K562 (cell line): Measurements from ENCODE around the gene USP32. TPM values are rescaled to one million over a fixed set of nuclear protein-coding genes. Genes with fewer than 3 reads are reported as not detected.

Experiments used
- ATF1 ChIP-seq, 2 experiments: fragments of 450-650 bp in 1 of 2; IDR thresholded peaks; 2 replicates each; pipeline ENCODE4 v1.6.1; 2016; ENCODE audit warnings: missing compliant biosample characterization in 1 of 2, missing genetic modification characterization in 1 of 2
- BRD9 ChIP-seq: fragments of 450-650 bp; IDR thresholded peaks from 2 replicates; pipeline ENCODE4 v1.6.1; 2018; ENCODE audit warnings: low read depth; ENCODE audit not compliant: partially characterized antibody
- CCNT2 ChIP-seq: IDR thresholded peaks from 2 replicates; pipeline ENCODE4 v1.6.1; 2011; ENCODE audit warnings: borderline replicate concordance, low read depth, mild to moderate bottlenecking, moderate library complexity, mixed read lengths, low read length; ENCODE audit not compliant: insufficient read length; ENCODE audit errors: extremely low read depth
- MEIS2 ChIP-seq: fragments of 450-650 bp; IDR thresholded peaks from 2 replicates; pipeline ENCODE4 v1.6.1; 2014; ENCODE audit warnings: mild to moderate bottlenecking; ENCODE audit not compliant: partially characterized antibody
- NELFE ChIP-seq: IDR thresholded peaks from 2 replicates; pipeline ENCODE4 v1.6.1; 2011; ENCODE audit warnings: mild to moderate bottlenecking; ENCODE audit not compliant: insufficient read depth, insufficient read length
- NFE2 ChIP-seq: IDR thresholded peaks from 2 replicates; pipeline ENCODE4 v1.6.1; 2014; ENCODE audit warnings: antibody characterized with exemption, low read depth
- TAF15 ChIP-seq: fragments of 200-400 bp; formaldehyde crosslinking; IDR thresholded peaks from 2 replicates; pipeline ENCODE4 v1.6.1; 2017; ENCODE audit warnings: mild to moderate bottlenecking, low read depth, low read length, moderate library complexity
- TAF7 ChIP-seq: fragments of 450-650 bp; IDR thresholded peaks from 2 replicates; pipeline ENCODE4 v1.6.1; 2016; ENCODE audit warnings: missing genetic modification characterization, missing compliant biosample characterization
- TBL1XR1 ChIP-seq, 2 experiments: IDR thresholded peaks; 2 replicates each; pipeline ENCODE4 v1.6.1; 2012; ENCODE audit warnings: improper control_type of control experiment in 2 of 2, low read length in 2 of 2, mild to moderate bottlenecking in 1 of 2
- ZNF12 ChIP-seq: sonication (generic); formaldehyde crosslinking; IDR thresholded peaks from 2 replicates; pipeline ENCODE4 v1.4.0; 2020; ENCODE audit warnings: mild to moderate bottlenecking, missing genetic modification reagents
- ZNF347 ChIP-seq: fragments of 450-650 bp; formaldehyde crosslinking; IDR thresholded peaks from 2 replicates; pipeline ENCODE4 v1.4.0; 2020; ENCODE audit warnings: low read depth, mild to moderate bottlenecking, moderate library complexity
- polyA plus RNA-seq, 8 experiments: library from polyadenylated mRNA; depleted of rRNA in 4 of 8; stranded (reverse) in 5 of 8; unstranded in 3 of 8; fragments of >200 nt; fragmentation: Nextera tagmentation in 2 of 8; fragmentation: Illumina TruSeq in 1 of 8; extraction: Ambion mirVana in 2 of 8; extraction: Trizol in 1 of 8; gene quantifications; 2 replicates each; pipeline versions ENCODE4 v1.2.1 to v1.2.3, GENCODE V29; 2011 to 2014; ENCODE audit warnings: inconsistent platforms in 1 of 8, missing spikeins in 1 of 8
- total RNA-seq, 7 experiments: library from RNA; depleted of rRNA in 6 of 7; stranded (reverse); fragments of >200 nt in 6 of 7; fragmentation: Illumina TruSeq in 2 of 7; extraction: Trizol in 2 of 7; gene quantifications; 2 replicates each; pipeline versions ENCODE4 v1.2.1 to v1.2.3, GENCODE V29; 2011 to 2021; ENCODE audit warnings: low replicate concordance in 1 of 7
- TF ChIP-seq, protein P1 (sequence below): sonication (generic); formaldehyde crosslinking; IDR thresholded peaks from 2 replicates; pipeline ENCODE4 v1.8.0; 2022; ENCODE audit warnings: mild to moderate bottlenecking, missing genetic modification reagents
- TF ChIP-seq, protein P2 (sequence below): fragments of 450-650 bp; formaldehyde crosslinking; IDR thresholded peaks from 2 replicates; pipeline ENCODE4 v1.4.0; 2022; ENCODE audit warnings: missing genetic modification characterization
- TF ChIP-seq, protein P3 (sequence below): sonication (generic); formaldehyde crosslinking; IDR thresholded peaks from 2 replicates; pipeline ENCODE4 v1.5.0; 2020; ENCODE audit warnings: missing genetic modification reagents
- TF ChIP-seq, protein P4 (sequence below): fragments of 450-650 bp; IDR thresholded peaks from 2 replicates; pipeline ENCODE4 v1.6.1; 2017; ENCODE audit warnings: antibody characterized with exemption, mild to moderate bottlenecking
- TF ChIP-seq, protein P5 (sequence below): fragments of 250-450 bp; sonication (Bioruptor Pico); IDR thresholded peaks from 2 replicates; pipeline ENCODE4 v1.5.0; 2020; ENCODE audit warnings: mild to moderate bottlenecking

Gene USP32
- total and polyA plus RNA-seq, 9 of the 15 experiments (the other 6 are each of a cell fraction or from before 2014, with no cell fraction given), result 18.0 to 69.3 (median 47.1) TPM

DNA sequence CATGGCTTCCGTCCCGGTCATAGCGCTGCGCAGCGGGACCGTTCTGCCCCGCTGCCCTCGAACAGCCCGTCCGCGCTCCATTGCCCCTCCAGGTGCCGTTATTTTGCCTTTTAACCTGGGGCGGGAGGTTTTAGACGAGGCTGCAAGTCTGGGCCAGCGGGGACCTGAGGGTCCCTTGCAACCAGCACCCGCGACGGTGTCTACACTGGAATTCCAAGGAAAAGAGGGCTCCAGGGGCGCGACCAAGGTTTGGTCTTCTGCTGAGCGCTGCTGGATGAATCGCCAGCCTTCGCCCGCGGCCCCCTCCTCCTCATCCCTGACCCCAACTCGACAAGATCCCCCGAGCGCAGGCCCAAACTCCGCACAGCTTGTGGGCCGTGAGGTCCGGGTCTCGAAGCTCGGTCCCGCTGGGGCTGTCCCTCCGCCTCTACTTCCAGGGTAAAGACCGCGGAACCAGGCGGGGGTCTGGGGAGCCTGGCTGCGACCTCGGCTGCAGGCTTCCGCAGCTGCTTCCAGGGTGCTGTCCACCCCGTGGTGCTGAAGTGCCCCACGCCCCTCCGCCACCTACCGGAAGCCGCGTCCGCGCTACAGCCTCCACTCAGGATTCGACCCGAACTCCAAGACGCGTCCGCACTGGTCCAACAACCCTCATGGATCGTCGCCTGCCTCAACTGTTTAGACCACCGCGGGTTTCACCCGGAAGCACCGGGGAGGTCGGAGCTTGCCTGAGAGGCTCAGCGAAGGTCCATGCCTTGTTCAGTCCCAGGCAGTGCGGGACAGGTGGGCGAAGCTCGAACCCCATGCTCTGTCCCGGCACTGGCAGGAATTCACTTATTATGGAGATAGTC is 252.3 kb downstream of the USP32 start (continued):
- no peak for TF ChIP-seq ZNF347 (CRISPR knock-in tag)
- TF ChIP-seq, protein P1, sequence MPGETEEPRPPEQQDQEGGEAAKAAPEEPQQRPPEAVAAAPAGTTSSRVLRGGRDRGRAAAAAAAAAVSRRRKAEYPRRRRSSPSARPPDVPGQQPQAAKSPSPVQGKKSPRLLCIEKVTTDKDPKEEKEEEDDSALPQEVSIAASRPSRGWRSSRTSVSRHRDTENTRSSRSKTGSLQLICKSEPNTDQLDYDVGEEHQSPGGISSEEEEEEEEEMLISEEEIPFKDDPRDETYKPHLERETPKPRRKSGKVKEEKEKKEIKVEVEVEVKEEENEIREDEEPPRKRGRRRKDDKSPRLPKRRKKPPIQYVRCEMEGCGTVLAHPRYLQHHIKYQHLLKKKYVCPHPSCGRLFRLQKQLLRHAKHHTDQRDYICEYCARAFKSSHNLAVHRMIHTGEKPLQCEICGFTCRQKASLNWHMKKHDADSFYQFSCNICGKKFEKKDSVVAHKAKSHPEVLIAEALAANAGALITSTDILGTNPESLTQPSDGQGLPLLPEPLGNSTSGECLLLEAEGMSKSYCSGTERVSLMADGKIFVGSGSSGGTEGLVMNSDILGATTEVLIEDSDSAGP, result no peak
- TF ChIP-seq NELFE, result no peak
- TF ChIP-seq ATF1 (CRISPR knock-in tag; IDR thresholded peaks at IDR 0.05), result peak; percentile 41; the same call in 1 of the 2 replicates
- TF ChIP-seq ATF1 (tag; IDR thresholded peaks at IDR 0.05), result peak; percentile 22; the same call in 1 of the 2 replicates
- TF ChIP-seq MEIS2, result no peak
- TF ChIP-seq TBL1XR1 (IDR thresholded peaks at IDR 0.05; ENCODE audit: low read length in 2 of 2), result no peak
- no peak for TF ChIP-seq TAF15
- TF ChIP-seq ZNF12 (CRISPR knock-in tag), result no peak; the same call in 1 of the 2 replicates
- TF ChIP-seq, protein P2, sequence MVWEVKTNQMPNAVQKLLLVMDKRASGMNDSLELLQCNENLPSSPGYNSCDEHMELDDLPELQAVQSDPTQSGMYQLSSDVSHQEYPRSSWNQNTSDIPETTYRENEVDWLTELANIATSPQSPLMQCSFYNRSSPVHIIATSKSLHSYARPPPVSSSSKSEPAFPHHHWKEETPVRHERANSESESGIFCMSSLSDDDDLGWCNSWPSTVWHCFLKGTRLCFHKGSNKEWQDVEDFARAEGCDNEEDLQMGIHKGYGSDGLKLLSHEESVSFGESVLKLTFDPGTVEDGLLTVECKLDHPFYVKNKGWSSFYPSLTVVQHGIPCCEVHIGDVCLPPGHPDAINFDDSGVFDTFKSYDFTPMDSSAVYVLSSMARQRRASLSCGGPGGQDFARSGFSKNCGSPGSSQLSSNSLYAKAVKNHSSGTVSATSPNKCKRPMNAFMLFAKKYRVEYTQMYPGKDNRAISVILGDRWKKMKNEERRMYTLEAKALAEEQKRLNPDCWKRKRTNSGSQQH, result peak; percentile 51; the same call in 1 of the 2 replicates
- no peak for TF ChIP-seq BRD9
- TF ChIP-seq, protein P3, sequence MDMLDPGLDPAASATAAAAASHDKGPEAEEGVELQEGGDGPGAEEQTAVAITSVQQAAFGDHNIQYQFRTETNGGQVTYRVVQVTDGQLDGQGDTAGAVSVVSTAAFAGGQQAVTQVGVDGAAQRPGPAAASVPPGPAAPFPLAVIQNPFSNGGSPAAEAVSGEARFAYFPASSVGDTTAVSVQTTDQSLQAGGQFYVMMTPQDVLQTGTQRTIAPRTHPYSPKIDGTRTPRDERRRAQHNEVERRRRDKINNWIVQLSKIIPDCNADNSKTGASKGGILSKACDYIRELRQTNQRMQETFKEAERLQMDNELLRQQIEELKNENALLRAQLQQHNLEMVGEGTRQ (CRISPR knock-in tag), result peak; percentile 34; the same call in 1 of the 2 replicates
- TF ChIP-seq, protein P4, sequence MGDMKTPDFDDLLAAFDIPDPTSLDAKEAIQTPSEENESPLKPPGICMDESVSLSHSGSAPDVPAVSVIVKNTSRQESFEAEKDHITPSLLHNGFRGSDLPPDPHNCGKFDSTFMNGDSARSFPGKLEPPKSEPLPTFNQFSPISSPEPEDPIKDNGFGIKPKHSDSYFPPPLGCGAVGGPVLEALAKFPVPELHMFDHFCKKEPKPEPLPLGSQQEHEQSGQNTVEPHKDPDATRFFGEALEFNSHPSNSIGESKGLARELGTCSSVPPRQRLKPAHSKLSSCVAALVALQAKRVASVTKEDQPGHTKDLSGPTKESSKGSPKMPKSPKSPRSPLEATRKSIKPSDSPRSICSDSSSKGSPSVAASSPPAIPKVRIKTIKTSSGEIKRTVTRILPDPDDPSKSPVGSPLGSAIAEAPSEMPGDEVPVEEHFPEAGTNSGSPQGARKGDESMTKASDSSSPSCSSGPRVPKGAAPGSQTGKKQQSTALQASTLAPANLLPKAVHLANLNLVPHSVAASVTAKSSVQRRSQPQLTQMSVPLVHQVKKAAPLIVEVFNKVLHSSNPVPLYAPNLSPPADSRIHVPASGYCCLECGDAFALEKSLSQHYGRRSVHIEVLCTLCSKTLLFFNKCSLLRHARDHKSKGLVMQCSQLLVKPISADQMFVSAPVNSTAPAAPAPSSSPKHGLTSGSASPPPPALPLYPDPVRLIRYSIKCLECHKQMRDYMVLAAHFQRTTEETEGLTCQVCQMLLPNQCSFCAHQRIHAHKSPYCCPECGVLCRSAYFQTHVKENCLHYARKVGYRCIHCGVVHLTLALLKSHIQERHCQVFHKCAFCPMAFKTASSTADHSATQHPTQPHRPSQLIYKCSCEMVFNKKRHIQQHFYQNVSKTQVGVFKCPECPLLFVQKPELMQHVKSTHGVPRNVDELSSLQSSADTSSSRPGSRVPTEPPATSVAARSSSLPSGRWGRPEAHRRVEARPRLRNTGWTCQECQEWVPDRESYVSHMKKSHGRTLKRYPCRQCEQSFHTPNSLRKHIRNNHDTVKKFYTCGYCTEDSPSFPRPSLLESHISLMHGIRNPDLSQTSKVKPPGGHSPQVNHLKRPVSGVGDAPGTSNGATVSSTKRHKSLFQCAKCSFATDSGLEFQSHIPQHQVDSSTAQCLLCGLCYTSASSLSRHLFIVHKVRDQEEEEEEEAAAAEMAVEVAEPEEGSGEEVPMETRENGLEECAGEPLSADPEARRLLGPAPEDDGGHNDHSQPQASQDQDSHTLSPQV, result no peak
- TF ChIP-seq CCNT2, result no peak
- no peak for TF ChIP-seq NFE2
- TF ChIP-seq, protein P5, sequence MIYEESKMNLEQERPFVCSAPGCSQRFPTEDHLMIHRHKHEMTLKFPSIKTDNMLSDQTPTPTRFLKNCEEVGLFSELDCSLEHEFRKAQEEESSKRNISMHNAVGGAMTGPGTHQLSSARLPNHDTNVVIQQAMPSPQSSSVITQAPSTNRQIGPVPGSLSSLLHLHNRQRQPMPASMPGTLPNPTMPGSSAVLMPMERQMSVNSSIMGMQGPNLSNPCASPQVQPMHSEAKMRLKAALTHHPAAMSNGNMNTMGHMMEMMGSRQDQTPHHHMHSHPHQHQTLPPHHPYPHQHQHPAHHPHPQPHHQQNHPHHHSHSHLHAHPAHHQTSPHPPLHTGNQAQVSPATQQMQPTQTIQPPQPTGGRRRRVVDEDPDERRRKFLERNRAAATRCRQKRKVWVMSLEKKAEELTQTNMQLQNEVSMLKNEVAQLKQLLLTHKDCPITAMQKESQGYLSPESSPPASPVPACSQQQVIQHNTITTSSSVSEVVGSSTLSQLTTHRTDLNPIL (CRISPR knock-in tag), result no peak
- no peak for TF ChIP-seq TAF7 (tag)
